Kidney epithelial cell (primary cell): ENCODE results near the gene R3HDM2. TPM values are rescaled to one million over a fixed set of nuclear protein-coding genes. Genes with fewer than 3 reads are reported as not detected.

Source experiments
- DNase-seq: peaks from one replicate; pipeline ENCODE4 v3.0.0-alpha.2; 2010; ENCODE audit warnings: low read depth
- H3K27me3 ChIP-seq: 2 replicates; pipeline ENCODE4 v1.6.0; 2011; ENCODE audit warnings: low read length; ENCODE audit not compliant: control insufficient read depth, insufficient read depth
- H3K36me3 ChIP-seq: 2 replicates; pipeline ENCODE4 v1.5.1; 2011; ENCODE audit warnings: low read length; ENCODE audit not compliant: control insufficient read depth, insufficient read depth
- H3K4me3 ChIP-seq: 2 replicates; pipeline ENCODE4 v1.5.1; 2011; ENCODE audit warnings: low read depth, mild to moderate bottlenecking, control low read depth, low read length
- CTCF ChIP-seq: IDR thresholded peaks from 2 replicates; pipeline ENCODE4 v1.5.1; 2011; ENCODE audit warnings: mild to moderate bottlenecking, moderate library complexity, low read length, control low read depth, inconsistent platforms; ENCODE audit not compliant: insufficient read depth, poor library complexity, severe bottlenecking
- total RNA-seq: library from RNA; depleted of rRNA; stranded (reverse); fragments of >200 nt; gene quantifications from 2 replicates; pipeline ENCODE4 v1.2.3, GENCODE V29; 2015

R3HDM2 gene
- total RNA-seq, 1 donor from 2014 or later: 18.5 TPM

GRCh38 chr12:57464569-57464968 is 33.7 kb upstream of the R3HDM2 start:
- H3K27me3 ChIP-seq: peaks cover 22% of the 10 kb centered on the region

GRCh38 chr12:57462912-57463253 is 32.0 kb upstream of the R3HDM2 start:
- no peak for DNase-seq
- TF ChIP-seq CTCF: no peak
- H3K4me3 ChIP-seq: no peak overlapping the region

More at GRCh38 chr12:57464569-57464968, 33.7 kb upstream of the R3HDM2 start:
- no peak overlapping the region for H3K4me3 ChIP-seq
- no peak for TF ChIP-seq CTCF
- no peaks in the 10 kb centered on the region for H3K36me3 ChIP-seq
- DNase-seq: no peak

GRCh38 chr12:57462251-57462911 is 31.5 kb upstream of the R3HDM2 start:
- Histone ChIP-seq H3K36me3 (no peaks in the 10 kb centered on the region), H3K4me3 (peak overlapping the region; percentile 61), H3K27me3 (peaks cover 11% of the 10 kb centered on the region)
- peak; percentile 97 for TF ChIP-seq CTCF
- peak; percentile 61 for DNase-seq

More at GRCh38 chr12:57462912-57463253, 32.0 kb upstream of the R3HDM2 start:
- Histone ChIP-seq H3K36me3 (no peaks in the 10 kb centered on the region), H3K27me3 (peaks cover 12% of the 10 kb centered on the region)

- TF ChIP-seq CTCF: no peak
- peaks cover 9% of the 10 kb centered on the region for H3K27me3 ChIP-seq
- no peaks in the 10 kb centered on the region for H3K36me3 ChIP-seq
- peak overlapping the region; percentile 61 for H3K4me3 ChIP-seq
- DNase-seq: no peak
These were observed 31.0 kb upstream of the R3HDM2 start for GRCh38 chr12:57461917-57462250.

- no peak for TF ChIP-seq CTCF
- no peak for DNase-seq
- no peaks in the 10 kb centered on the region for H3K36me3 ChIP-seq
- peaks cover 9% of the 10 kb centered on the region for H3K27me3 ChIP-seq
- peak overlapping the region; percentile 61 for H3K4me3 ChIP-seq
These were observed 30.6 kb upstream of the R3HDM2 start for GRCh38 chr12:57461276-57461916.
